COLO668 (cell line): ENCODE data around the gene SLC35B3.
"Not testable (repeated sequence)": the region's sequence is repeated elsewhere in the genome, so short reads cannot be mapped to it uniquely, and the experiment has no call there.

Experiments
- DNase-seq: peaks from one replicate; lab custom pipeline; 2025; ENCODE audit not compliant: unreplicated experiment; lab: John Stamatoyannopoulos, UW

The SLC35B3 gene

GRCh38 chr6:8435093-8435844 is at the start of gene SLC35B3:
Gene SLC35B3 (minus strand): TSS chr6:8435545.
- peak; percentile 94 for DNase-seq

- no peak for DNase-seq
These were observed 48.3 kb upstream of the SLC35B3 start for GRCh38 chr6:8483650-8484049.

- no peak for DNase-seq
These were observed 46.4 kb upstream of the SLC35B3 start for GRCh38 chr6:8481727-8482126.

GRCh38 chr6:8478418-8478817 is 43.1 kb upstream of the SLC35B3 start:
- no peak for DNase-seq

GRCh38 chr6:8476656-8477055 is 41.3 kb upstream of the SLC35B3 start:
- DNase-seq: no peak

GRCh38 chr6:8468552-8469356 is 33.4 kb upstream of the SLC35B3 start:
- DNase-seq: no peak

GRCh38 chr6:8462694-8463093 is 27.3 kb upstream of the SLC35B3 start:
- no peak for DNase-seq

- no peak for DNase-seq
These were observed 26.8 kb upstream of the SLC35B3 start for GRCh38 chr6:8462169-8462568.

- no peak for DNase-seq
These were observed 11.0 kb upstream of the SLC35B3 start for GRCh38 chr6:8446391-8446790.

- not testable (repeated sequence) for DNase-seq
These were observed 10.6 kb upstream of the SLC35B3 start for GRCh38 chr6:8445930-8446329.

GRCh38 chr6:8442150-8442549 is 6.8 kb upstream of the SLC35B3 start:
- DNase-seq: no peak

- no peak for DNase-seq
These were observed 6.1 kb upstream of the SLC35B3 start for GRCh38 chr6:8441452-8441851.

- DNase-seq: no peak
These were observed 4.4 kb upstream of the SLC35B3 start for GRCh38 chr6:8439601-8440268.

GRCh38 chr6:8437813-8438212 is 2.5 kb upstream of the SLC35B3 start:
- DNase-seq: no peak

GRCh38 chr6:8436966-8437365 is 1.6 kb upstream of the SLC35B3 start:
- no peak for DNase-seq

GRCh38 chr6:8435845-8436168 is 462 bp upstream of the SLC35B3 start:
- no peak for DNase-seq

GRCh38 chr6:8434727-8435092 is 635 bp downstream of the SLC35B3 start:
- DNase-seq: no peak

GRCh38 chr6:8432614-8433013 is 2.7 kb downstream of the SLC35B3 start:
- DNase-seq: no peak

- no peak for DNase-seq
These were observed 5.5 kb downstream of the SLC35B3 start for GRCh38 chr6:8429821-8430220.

- not testable (repeated sequence) for DNase-seq
These were observed 8.8 kb downstream of the SLC35B3 start for GRCh38 chr6:8426544-8426943.

GRCh38 chr6:8420031-8420588 is 15.2 kb downstream of the SLC35B3 start:
- no peak for DNase-seq

- no peak for DNase-seq
These were observed 19.4 kb downstream of the SLC35B3 start for GRCh38 chr6:8415913-8416312.
